K562 (cell line): Measurements from ENCODE around the gene EN1. TPM values are rescaled to one million over a fixed set of nuclear protein-coding genes. Genes with fewer than 3 reads are reported as not detected.

Experiments
- ATAC-seq: fragments of 200-7000 bp; cut with Tn5 transposase; 3 replicates; pipeline ENCODE4 v1.9.1; 2020; ENCODE audit warnings: moderate library complexity
- BruUV-seq: library from RNA; stranded (reverse); fragments of 400-500 nt; replicated peaks from 2 replicates; lab custom pipeline; 2021; lab: Mats Ljungman, UMichigan
- CTCF ChIA-PET: fragments of 300-600 bp; formaldehyde crosslinking; extraction: SDS; loops from one replicate; lab custom pipeline; 2021; ENCODE audit warnings: low intra/inter-chr PET ratio; lab: Yijun Ruan, JAX
- POLR2A ChIA-PET: fragments of 300-600, 350-650 bp; sonication (Branson Sonifier 250); formaldehyde crosslinking; extraction: SDS; loops from one replicate; lab custom pipeline; 2021; ENCODE audit warnings: antibody characterized with exemption, inconsistent platforms; lab: Yijun Ruan, JAX
- DNase-seq, 4 experiments: peaks; one replicate each; pipeline versions ENCODE4 v3.0.0 to v3.0.0-alpha.2; 2011 to 2018; ENCODE audit warnings: low spot score in 3 of 4, mixed read lengths in 3 of 4; ENCODE audit errors: extremely low read depth in 1 of 4
- FAIRE-seq: peaks from 2 replicates; lab custom pipeline; 2011; peaks lifted over from hg19 to GRCh38; lab: Jason Lieb, UNC
- H2AFZ ChIP-seq: 2 replicates; pipeline ENCODE4 v1.6.0; 2011; ENCODE audit warnings: low read depth, low read length, control low read depth, inconsistent platforms
- H3K27ac ChIP-seq: fragments of 200-600 bp; 3 replicates; pipeline ENCODE4 v1.8.0; 2011; ENCODE audit warnings: low read depth, mild to moderate bottlenecking, control low read depth, inconsistent platforms, low read length, moderate library complexity, mixed read lengths; ENCODE audit errors: extremely low read depth
- H3K27me3 ChIP-seq, 2 experiments: fragments of 300-600 bp in 1 of 2; 2 replicates in 1 of 2; 3 replicates in 1 of 2; pipeline versions ENCODE4 v1.6.0 to v1.8.0; 2011; ENCODE audit warnings: inconsistent platforms in 2 of 2, low read length in 2 of 2, mild to moderate bottlenecking in 1 of 2, mixed read lengths in 1 of 2, moderate library complexity in 1 of 2; ENCODE audit not compliant: control insufficient read depth in 2 of 2, insufficient read depth in 2 of 2
- H3K36me3 ChIP-seq: fragments of 300-600 bp; 3 replicates; pipeline ENCODE4 v1.8.0; 2011; ENCODE audit warnings: mild to moderate bottlenecking, low read length, inconsistent platforms; ENCODE audit not compliant: control insufficient read depth, insufficient read depth
- H3K4me1 ChIP-seq, 2 experiments: fragments of 200-600 bp in 1 of 2; replicated peaks in 1 of 2; 2 replicates in 1 of 2; 3 replicates in 1 of 2; pipeline versions ENCODE4 v1.5.1 to v1.8.0; 2011; ENCODE audit warnings: inconsistent platforms in 2 of 2, low read length in 2 of 2, mild to moderate bottlenecking in 1 of 2, mixed read lengths in 1 of 2, moderate library complexity in 1 of 2; ENCODE audit not compliant: control insufficient read depth in 2 of 2, insufficient read depth in 2 of 2
- H3K4me2 ChIP-seq: 2 replicates; pipeline ENCODE4 v1.6.1; 2011; ENCODE audit warnings: low read length, control low read depth, inconsistent platforms, mixed read lengths; ENCODE audit not compliant: insufficient read depth
- H3K4me3 ChIP-seq: fragments of 200-600 bp; sonication (generic), shearing (Covaris generic); 2 replicates; pipeline ENCODE4 v1.5.1; 2016; ENCODE audit warnings: control low read depth, inconsistent platforms
- H3K79me2 ChIP-seq: fragments of 200-600 bp; 3 replicates; pipeline ENCODE4 v1.8.0; 2011; ENCODE audit warnings: low read length, inconsistent platforms; ENCODE audit not compliant: control insufficient read depth, insufficient read depth
- H3K9ac ChIP-seq, 2 experiments: 2 replicates each; pipeline versions ENCODE4 v1.6.0 to v1.6.1; 2011; ENCODE audit warnings: low read depth in 2 of 2, low read length in 2 of 2, control low read depth in 1 of 2, inconsistent platforms in 1 of 2, mild to moderate bottlenecking in 1 of 2, mixed read lengths in 1 of 2; ENCODE audit not compliant: insufficient read depth in 1 of 2
- H3K9me1 ChIP-seq: one replicate; pipeline ENCODE4 v1.6.0; 2011; ENCODE audit warnings: inconsistent platforms, mild to moderate bottlenecking, low read length, moderate library complexity; ENCODE audit not compliant: control insufficient read depth, insufficient read depth
- H3K9me3 ChIP-seq: replicated peaks from 2 replicates; pipeline ENCODE4 v1.5.1; 2011; ENCODE audit warnings: low read depth, low read length, inconsistent platforms; ENCODE audit not compliant: control insufficient read depth, insufficient read depth
- H4K20me1 ChIP-seq: replicated peaks from 2 replicates; pipeline ENCODE4 v1.6.1; 2011; ENCODE audit warnings: low read length, inconsistent platforms, mixed read lengths; ENCODE audit not compliant: control insufficient read depth, insufficient read depth
- AFF1 ChIP-seq, 2 experiments: fragments of 450-650 bp; IDR thresholded peaks; 2 replicates each; pipeline ENCODE4 v1.6.1; 2018; ENCODE audit warnings: mild to moderate bottlenecking in 2 of 2, low read depth in 1 of 2; ENCODE audit not compliant: partially characterized antibody in 2 of 2
- GABPA ChIP-seq: fragments of 200-800 bp; sonication (Bioruptor generic); conservative IDR thresholded peaks from 2 replicates; pipeline ENCODE4 v1.6.1; 2016; ENCODE audit warnings: low read depth, missing genetic modification characterization, missing compliant biosample characterization
- KLF10 ChIP-seq: fragments of 250-450 bp; sonication (Bioruptor Pico); IDR thresholded peaks from 2 replicates; pipeline ENCODE4 v1.6.1; 2021; ENCODE audit warnings: matching md5 sums
- NFIX ChIP-seq: fragments of 250-450 bp; sonication (Bioruptor Pico); IDR thresholded peaks from 2 replicates; pipeline ENCODE4 v1.4.0; 2020; ENCODE audit warnings: low read depth, mild to moderate bottlenecking, moderate library complexity
- RBM34 ChIP-seq: fragments of 200-400 bp; formaldehyde crosslinking; IDR thresholded peaks from 2 replicates; pipeline ENCODE4 v1.6.1; 2018; ENCODE audit warnings: low read length, borderline replicate concordance; ENCODE audit not compliant: insufficient read depth
- SAFB2 ChIP-seq: fragments of 200-400 bp; formaldehyde crosslinking; IDR thresholded peaks from 2 replicates; pipeline ENCODE4 v1.6.1; 2018; ENCODE audit warnings: borderline replicate concordance, low read length, low read depth, moderate library complexity; ENCODE audit not compliant: severe bottlenecking
- ZBTB5 ChIP-seq: fragments of 450-650 bp; IDR thresholded peaks from 2 replicates; pipeline ENCODE4 v1.6.1; 2017; ENCODE audit warnings: antibody characterized with exemption
- WGBS: fragments of 100-300 bp; shearing (Covaris generic); methylation state at CpG from one replicate; pipeline ENCODE4 v1.1.6; 2016; ENCODE audit warnings: low coverage, mixed read lengths; ENCODE audit not compliant: insufficient coverage; ENCODE audit errors: missing lambda C conversion rate; 5-methylcytosine and 5-hydroxymethylcytosine counted together
- in situ Hi-C: fragments of 300-500 bp; cut with MboI; formaldehyde crosslinking; loops from 4 replicates; pipeline ENCODE4 v1.15.0; 2018; ENCODE audit warnings: inconsistent platforms, mixed read lengths
- intact Hi-C: fragments of 100-400 bp; cut with micrococcal nuclease; formaldehyde crosslinking; loops from 2 replicates; pipeline ENCODE4 v1.14.2; 2022
- polyA plus RNA-seq, 8 experiments: library from polyadenylated mRNA; depleted of rRNA in 4 of 8; stranded (reverse) in 5 of 8; unstranded in 3 of 8; fragments of >200 nt; fragmentation: Nextera tagmentation in 2 of 8; fragmentation: Illumina TruSeq in 1 of 8; extraction: Ambion mirVana in 2 of 8; extraction: Trizol in 1 of 8; gene quantifications; 2 replicates each; pipeline versions ENCODE4 v1.2.1 to v1.2.3, GENCODE V29; 2011 to 2014; ENCODE audit warnings: inconsistent platforms in 1 of 8, missing spikeins in 1 of 8
- total RNA-seq, 7 experiments: library from RNA; depleted of rRNA in 6 of 7; stranded (reverse); fragments of >200 nt in 6 of 7; fragmentation: Illumina TruSeq in 2 of 7; extraction: Trizol in 2 of 7; gene quantifications; 2 replicates each; pipeline versions ENCODE4 v1.2.1 to v1.2.3, GENCODE V29; 2011 to 2021; ENCODE audit warnings: low replicate concordance in 1 of 7

EN1 gene
- total and polyA plus RNA-seq, 9 of the 15 experiments (the other 6 are each of a cell fraction or from before 2014, with no cell fraction given), result 0.06 to 2.0 (median 0.51) TPM

- no peak for FAIRE-seq
- 56% methylated on average over 22 of the region's 32 CpGs for WGBS
- in situ Hi-C loops, result no loop called here
- no peak for ATAC-seq
- Histone ChIP-seq H3K79me2 (no peaks in the 10 kb centered on the region), H3K4me1 (peaks cover 6 to 30% of the 10 kb centered on the region in 2 experiments; a peak in 3 of 5 replicates), H3K4me2 (no peak overlapping the region), H3K27ac (no peak overlapping the region), H3K9ac (no peak overlapping the region), H3K9me1 (no peaks in the 10 kb centered on the region), H3K4me3 (no peak overlapping the region), H3K36me3 (no peaks in the 10 kb centered on the region), H3K27me3 (peaks cover 7 to 13% of the 10 kb centered on the region in 2 experiments; a peak in 3 of 5 replicates), H3K9me3 (no peaks in the 10 kb centered on the region), H4K20me1 (no peaks in the 10 kb centered on the region), H2AFZ (no peak overlapping the region)
- DNase-seq, result no peak
- TF ChIP-seq AFF1 (IDR thresholded peaks at IDR 0.05; ENCODE audit: low read depth in 1 of 2, partially characterized antibody in 2 of 2), result no peak
- no peak for TF ChIP-seq GABPA
- no peak for TF ChIP-seq RBM34
- no peak for TF ChIP-seq KLF10
- TF ChIP-seq ZBTB5, result no peak
- TF ChIP-seq SAFB2, result no peak
- no peak for TF ChIP-seq NFIX (CRISPR knock-in tag)
- BruUV-seq, result no TSS peak
- ChIA-PET CTCF (no interaction called here), POLR2A (interaction anchor here (0.6 kb wide), 2 partner anchors 494 to 953 kb away, joined by 3 read pairs; no protein-coding TSS in a partner anchor)
- intact Hi-C loops, result no loop called here
These were observed 2.9 kb upstream of the EN1 start for GRCh38 chr2:118850168-118850900.
